K562 treated with DMSO at 1 percent for 48 hours (cell line): ENCODE measurements around the gene EFCAB3. TPM values are rescaled to one million over a fixed set of nuclear protein-coding genes. Genes with fewer than 3 reads are reported as not detected.

Source experiments
- total RNA-seq: library from RNA; unstranded; fragments of 300-600 nt; gene quantifications from 2 replicates; pipeline ENCODE4 v1.2.3, GENCODE V29; 2022; ENCODE audit warnings: low replicate concordance; ENCODE audit errors: extremely low read depth

EFCAB3 gene
- not detected in 2 replicates for total RNA-seq

DNA sequence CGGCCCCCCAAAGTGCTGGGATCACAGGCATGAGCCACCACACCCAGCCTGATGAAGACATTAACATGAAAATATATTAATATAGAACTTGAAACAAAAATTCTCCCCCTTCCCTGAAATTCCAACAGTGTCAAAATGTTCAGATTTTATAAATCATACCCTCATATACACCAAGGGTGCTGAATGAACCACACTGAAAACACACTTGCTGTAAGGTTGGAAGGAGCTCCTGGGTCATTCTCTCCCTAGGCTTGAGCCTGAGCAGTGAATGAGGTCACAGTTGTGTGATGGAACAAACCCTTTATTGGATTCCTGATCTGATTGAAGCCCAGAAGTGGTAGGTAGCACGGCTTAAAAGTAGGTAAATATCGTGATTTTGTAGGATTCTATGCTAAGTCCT lies at the start of gene EFCAB3:
EFCAB3 (plus strand) TSS at position 301 of the 400 bp plus-strand sequence. CDS start 2,427 bp downstream, outside the sequence.

DNA sequence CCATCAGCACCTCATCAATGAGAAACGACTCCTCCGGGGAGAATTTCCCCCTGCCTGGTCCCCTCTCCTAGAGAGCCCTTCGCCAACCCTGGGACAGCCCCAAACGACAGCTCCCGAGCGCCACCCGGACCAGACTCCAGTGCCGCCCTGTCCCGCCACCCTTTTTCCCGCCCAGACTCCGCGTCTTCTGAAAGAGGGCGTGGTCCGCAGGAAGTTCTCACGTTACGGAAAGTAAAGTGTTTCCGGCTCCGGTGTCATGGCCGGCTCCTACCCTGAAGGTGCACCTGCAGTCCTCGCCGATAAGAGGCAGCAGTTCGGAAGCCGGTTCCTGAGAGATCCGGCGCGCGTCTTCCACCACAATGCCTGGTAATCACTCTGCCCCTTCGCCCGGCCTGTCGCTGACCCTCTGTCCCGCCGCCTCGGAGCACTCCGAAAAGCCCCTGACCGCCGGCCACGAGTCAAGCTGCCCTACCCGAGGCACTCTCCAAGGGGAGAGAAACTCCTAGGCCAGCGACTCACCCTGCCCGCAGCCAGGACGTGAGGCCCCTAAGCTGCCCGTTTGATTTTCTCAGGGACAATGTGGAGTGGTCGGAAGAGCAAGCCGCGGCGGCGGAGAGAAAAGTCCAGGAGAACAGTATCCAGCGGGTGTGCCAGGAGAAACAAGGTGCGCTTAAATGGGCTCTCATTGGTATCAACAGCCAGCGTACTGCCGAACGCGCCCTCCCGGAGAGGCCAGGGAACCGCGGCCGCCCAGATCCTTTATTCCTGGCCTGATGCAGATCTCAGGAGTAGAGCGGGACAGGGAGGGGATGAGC lies 43.5 kb downstream of the EFCAB3 start, which contains the start of gene METTL2A:
METTL2A (plus strand) TSS at position 251 of the 815 bp plus-strand sequence; CDS start at position 257, 6 bp downstream.

Other genes with a start within 250 kb of the EFCAB3 start
- gene METTL2A, start 43.3 kb downstream of the EFCAB3 start, total RNA-seq: not detected in 2 replicates
- not detected in 2 replicates for gene TLK2, start 98.3 kb downstream of the EFCAB3 start, total RNA-seq
- gene MRC2, start 247.1 kb downstream of the EFCAB3 start, total RNA-seq: not detected in 2 replicates